Epithelial cell of esophagus (primary cell): ENCODE data around the gene TMED10.

Source experiments
- DNase-seq: peaks from one replicate; pipeline ENCODE4 v3.0.0; 2010; ENCODE audit warnings: low read depth
- H3K4me3 ChIP-seq: 2 replicates; pipeline ENCODE4 v1.5.1; 2011; ENCODE audit warnings: mild to moderate bottlenecking, low read length, control low read depth
- CTCF ChIP-seq: IDR thresholded peaks from 2 replicates; pipeline ENCODE4 v1.5.1; 2011; ENCODE audit warnings: low read depth, mild to moderate bottlenecking, low read length, control low read depth, inconsistent platforms; ENCODE audit not compliant: insufficient read depth; ENCODE audit errors: missing control alignments

TMED10 gene

DNA sequence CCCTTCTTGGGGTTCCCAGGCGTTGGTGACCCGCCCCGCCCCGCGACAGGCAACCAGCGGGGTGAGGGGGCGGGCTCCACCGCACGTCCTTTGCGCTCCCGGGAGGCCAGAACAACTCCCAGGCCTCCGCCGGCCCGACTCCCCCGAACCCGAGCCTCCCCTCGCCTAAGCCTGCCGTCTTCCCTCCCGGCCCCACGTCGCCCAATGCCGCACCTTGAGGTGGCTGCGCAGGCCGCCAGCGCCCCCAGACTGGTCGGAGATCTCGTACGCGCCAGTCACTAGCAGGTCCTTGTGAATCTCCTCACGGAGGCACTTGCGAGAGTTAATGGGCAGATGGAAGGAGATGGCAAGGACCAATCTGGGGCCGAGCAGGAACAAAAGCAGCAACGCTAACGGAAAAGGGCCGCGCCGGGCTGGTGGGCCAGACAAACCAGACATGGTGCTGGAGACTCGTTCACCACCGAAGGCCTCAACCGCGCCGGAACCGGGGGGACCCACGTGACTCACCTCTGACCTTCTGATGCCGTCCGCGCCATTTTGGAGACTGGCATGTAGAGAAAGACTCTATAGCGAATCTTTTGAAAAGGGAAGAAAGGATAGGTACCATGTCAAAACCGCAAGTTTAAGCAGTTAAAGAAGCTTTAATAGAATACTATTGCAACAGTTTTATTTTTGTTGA lies at the start of gene TMED10:
TMED10 (minus strand) TSS at position 471 of the 679 bp plus-strand sequence; CDS start at position 438, 33 bp downstream.
- peak within 1 kb of the TSS; percentile 89 for H3K4me3 ChIP-seq
- no peak for TF ChIP-seq CTCF
- DNase-seq = peak; percentile 90

- TF ChIP-seq CTCF = no peak
- no peak for DNase-seq
- no peak overlapping the region for H3K4me3 ChIP-seq
Observed at GRCh38 chr14:75224561-75224960, 48.1 kb upstream of the TMED10 start.

- no peak overlapping the region for H3K4me3 ChIP-seq
- no peak for TF ChIP-seq CTCF
- DNase-seq = no peak
Observed at GRCh38 chr14:75223664-75224154, 47.3 kb upstream of the TMED10 start.

- TF ChIP-seq CTCF = no peak
- DNase-seq = peak; percentile 94
- H3K4me3 ChIP-seq = no peak overlapping the region
Observed at GRCh38 chr14:75222208-75222701, 45.8 kb upstream of the TMED10 start.

DNA sequence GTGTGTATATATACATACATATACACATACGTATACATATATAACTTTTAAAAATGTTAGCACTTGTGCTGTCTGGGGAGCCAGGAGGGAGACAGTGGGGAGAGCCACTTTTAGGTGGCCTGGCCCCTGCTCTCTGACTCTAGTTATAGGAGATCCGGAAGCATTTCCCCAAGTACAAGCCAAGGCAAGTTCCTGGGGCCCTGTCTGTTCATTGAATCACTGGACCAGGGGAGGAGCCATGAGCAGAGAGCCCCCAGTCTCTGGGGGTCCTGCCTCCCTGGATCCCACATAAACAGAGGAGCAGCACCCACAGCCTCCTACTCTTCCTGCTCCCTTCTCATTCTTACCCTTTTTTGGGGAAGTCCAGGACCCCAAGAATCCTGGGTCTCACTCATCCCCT lies 45.4 kb upstream of the TMED10 start:
- no peak overlapping the region for H3K4me3 ChIP-seq
- no peak for TF ChIP-seq CTCF
- peak; percentile 77 for DNase-seq

- TF ChIP-seq CTCF = no peak
- DNase-seq = no peak
- no peak overlapping the region for H3K4me3 ChIP-seq
Observed at GRCh38 chr14:75220156-75220555, 43.7 kb upstream of the TMED10 start.
